Gastroesophageal sphincter (tissue), 4 donors: Measurements from ENCODE around the gene GRB2. TPM values are rescaled to one million over a fixed set of nuclear protein-coding genes. Genes with fewer than 3 reads are reported as not detected.
"Not testable (repeated sequence)": the region's sequence is repeated elsewhere in the genome, so short reads cannot be mapped to it uniquely, and the experiment has no call there.

Experiments
- ATAC-seq: fragments of 150-250 bp; one replicate; pipeline ENCODE4 v1.9.1; 2016; ENCODE audit warnings: mild to moderate bottlenecking, moderate library complexity
- H3K27ac ChIP-seq, 4 donors: fragments of 200-600 bp; sonication (generic) in 3 of 4; 1 replicate in 3 of 4; 2 replicates in 1 of 4; pipeline ENCODE4 v1.5.1; 2016 to 2019
- H3K27me3 ChIP-seq: fragments of 200-600 bp; sonication (generic); one replicate; pipeline ENCODE4 v1.5.1; 2019
- H3K36me3 ChIP-seq, 2 donors: fragments of 200-600 bp; sonication (generic); one replicate each; pipeline ENCODE4 v1.5.1; 2019; ENCODE audit warnings: control low read depth in 1 of 2
- H3K4me1 ChIP-seq, 3 donors: fragments of 200-600 bp; sonication (generic); 1 replicate in 2 of 3; 2 replicates in 1 of 3; pipeline ENCODE4 v1.5.1; 2016 to 2019; ENCODE audit warnings: control low read depth in 2 of 3
- H3K4me3 ChIP-seq, 2 donors: fragments of 200-600 bp; sonication (generic); one replicate each; pipeline ENCODE4 v1.5.1; 2019; ENCODE audit warnings: mild to moderate bottlenecking in 1 of 2, moderate library complexity in 1 of 2
- H3K9me3 ChIP-seq, 3 donors: fragments of 200-600 bp; sonication (generic); one replicate each; pipeline ENCODE4 v1.5.1; 2017 to 2019; ENCODE audit warnings: control low read depth in 2 of 3
- CTCF ChIP-seq, 4 experiments: fragments of 200-600 bp in 2 of 4; fragments of 450-650 bp in 2 of 4; sonication (generic) in 1 of 4; IDR thresholded peaks; one replicate each; pipeline ENCODE4 v1.5.1; 2017 to 2019; ENCODE audit warnings: antibody characterized with exemption in 4 of 4, mild to moderate bottlenecking in 2 of 4, moderate library complexity in 2 of 4
- EP300 ChIP-seq: sonication (generic); formaldehyde crosslinking; IDR thresholded peaks from one replicate; pipeline ENCODE4 v1.6.1; 2017; ENCODE audit warnings: antibody characterized with exemption, mild to moderate bottlenecking
- POLR2A ChIP-seq, 2 donors: fragments of 450-650 bp; IDR thresholded peaks; one replicate each; pipeline ENCODE4 v1.6.1; 2017; ENCODE audit warnings: antibody characterized with exemption in 2 of 2, mild to moderate bottlenecking in 2 of 2, moderate library complexity in 1 of 2
- POLR2AphosphoS5 ChIP-seq: sonication (generic); formaldehyde crosslinking; IDR thresholded peaks from one replicate; pipeline ENCODE4 v1.6.1; 2017; ENCODE audit warnings: antibody characterized with exemption
- WGBS, 2 donors: methylation state at CpG; one replicate each; pipeline ENCODE4 v1.1.5; 2018; ENCODE audit warnings: low coverage in 1 of 2; 5-methylcytosine and 5-hydroxymethylcytosine counted together
- total RNA-seq, 4 donors: library from RNA; depleted of rRNA; stranded (reverse); fragments of >200 nt; gene quantifications; one replicate each; pipeline ENCODE4 v1.1.0, GENCODE V29; 2016

GRB2 gene
- total RNA-seq, 4 donors from 2014 or later = 80.6 to 113 (median 97.6) TPM

GRCh38 chr17:75445296-75445695, 39.8 kb upstream of the GRB2 start:
- no peak for TF ChIP-seq CTCF (IDR thresholded peaks at IDR 0.05)
- TF ChIP-seq POLR2AphosphoS5 = no peak
- no peak for TF ChIP-seq EP300
- no peak for TF ChIP-seq POLR2A (IDR thresholded peaks at IDR 0.05)
- peak overlapping the region in 3 of 4 donors; percentile 78 to 89 (median 86) for H3K27ac ChIP-seq
- WGBS, 2 donors = 70% methylated on average over 3 of the region's 3 CpGs; no CpG with 5 or more reads in 1 of the 2 donors

GRCh38 chr17:75442168-75443103, 37.0 kb upstream of the GRB2 start:
- Histone ChIP-seq H3K4me3 (no peak overlapping the region), H3K36me3 (no peaks in the 10 kb centered on the region), H3K9me3 (no peaks in the 10 kb centered on the region), H3K27me3 (no peaks in the 10 kb centered on the region), H3K4me1 (peaks cover 0 to 24% (median 3%) of the 10 kb centered on the region in 3 donors), H3K27ac (peak overlapping the region in 3 of 4 donors; percentile 58 to 86 (median 78))
- no peak for ATAC-seq
- 88 to 100% methylated on average over 3 to 4 of the region's 4 CpGs for WGBS, 2 donors
- no peak for TF ChIP-seq CTCF (IDR thresholded peaks at IDR 0.05)
- no peak for TF ChIP-seq EP300
- TF ChIP-seq POLR2AphosphoS5 = no peak
- TF ChIP-seq POLR2A (IDR thresholded peaks at IDR 0.05) = no peak

More at GRCh38 chr17:75445296-75445695, 39.8 kb upstream of the GRB2 start:
- Histone ChIP-seq H3K4me3 (no peak overlapping the region), H3K4me1 (peaks cover 0 to 24% (median 3%) of the 10 kb centered on the region in 3 donors), H3K36me3 (no peaks in the 10 kb centered on the region), H3K27me3 (no peaks in the 10 kb centered on the region), H3K9me3 (no peaks in the 10 kb centered on the region)
- no peak for ATAC-seq

- WGBS, 2 donors = 55 to 60% methylated on average over 10 of the region's 10 CpGs
- no peaks in the 10 kb centered on the region for H3K36me3 ChIP-seq
- H3K27me3 ChIP-seq = no peaks in the 10 kb centered on the region
- H3K4me1 ChIP-seq = peaks cover 0 to 24% (median 3%) of the 10 kb centered on the region in 3 donors
- H3K27ac ChIP-seq = peak overlapping the region in 3 of 4 donors; percentile 52 to 86 (median 78)
- no peak overlapping the region for H3K4me3 ChIP-seq
- H3K9me3 ChIP-seq = no peaks in the 10 kb centered on the region
- no peak for TF ChIP-seq EP300
- TF ChIP-seq POLR2AphosphoS5 = peak; percentile 67
- no peak for ATAC-seq
Observed at GRCh38 chr17:75440738-75441448, 35.4 kb upstream of the GRB2 start.

- Histone ChIP-seq H3K36me3 (no peaks in the 10 kb centered on the region), H3K4me3 (no peak overlapping the region), H3K4me1 (peaks cover 0 to 15% (median 3%) of the 10 kb centered on the region in 3 donors), H3K9me3 (no peaks in the 10 kb centered on the region), H3K27me3 (no peaks in the 10 kb centered on the region), H3K27ac (no peak overlapping the region)
- TF ChIP-seq POLR2A (IDR thresholded peaks at IDR 0.05) (no peak), EP300 (no peak), CTCF (IDR thresholded peaks at IDR 0.05) (no peak), POLR2AphosphoS5 (no peak)
- WGBS, 2 donors = 94 to 100% methylated on average over 1 to 2 of the region's 2 CpGs
- ATAC-seq = no peak
Observed at GRCh38 chr17:75439287-75439686, 33.8 kb upstream of the GRB2 start.

- ATAC-seq, H3K9me3 ChIP-seq: not testable (repeated sequence)
- WGBS, 2 donors = 80 to 81% methylated on average over 6 to 8 of the region's 8 CpGs
Observed at GRCh38 chr17:75437404-75437803, 31.9 kb upstream of the GRB2 start.

GRCh38 chr17:75434433-75434832, 29.0 kb upstream of the GRB2 start:
- not testable (repeated sequence) for ATAC-seq, H3K9me3 ChIP-seq, H3K27ac ChIP-seq, H3K36me3 ChIP-seq, H3K27me3 ChIP-seq, H3K4me3 ChIP-seq
- 94 to 99% methylated on average over 4 to 6 of the region's 6 CpGs for WGBS, 2 donors
- H3K4me1 ChIP-seq = peaks cover 0 to 15% (median 6%) of the 10 kb centered on the region in 3 donors

More at GRCh38 chr17:75437404-75437803, 31.9 kb upstream of the GRB2 start:
- H3K4me3 ChIP-seq, H3K27ac ChIP-seq, H3K4me1 ChIP-seq, H3K36me3 ChIP-seq, H3K27me3 ChIP-seq: not testable (repeated sequence)
